K562 (cell line): ENCODE data around the gene ZFYVE21. TPM values are rescaled to one million over a fixed set of nuclear protein-coding genes. Genes with fewer than 3 reads are reported as not detected.

Source experiments
- ATAC-seq: fragments of 200-7000 bp; cut with Tn5 transposase; 3 replicates; pipeline ENCODE4 v1.9.1; 2020; ENCODE audit warnings: moderate library complexity
- BruUV-seq: library from RNA; stranded (reverse); fragments of 400-500 nt; replicated peaks from 2 replicates; lab custom pipeline; 2021; lab: Mats Ljungman, UMichigan
- CTCF ChIA-PET: fragments of 300-600 bp; formaldehyde crosslinking; extraction: SDS; loops from one replicate; lab custom pipeline; 2021; ENCODE audit warnings: low intra/inter-chr PET ratio; lab: Yijun Ruan, JAX
- POLR2A ChIA-PET: fragments of 300-600, 350-650 bp; sonication (Branson Sonifier 250); formaldehyde crosslinking; extraction: SDS; loops from one replicate; lab custom pipeline; 2021; ENCODE audit warnings: antibody characterized with exemption, inconsistent platforms; lab: Yijun Ruan, JAX
- DNase-seq, 4 experiments: peaks; one replicate each; pipeline versions ENCODE4 v3.0.0 to v3.0.0-alpha.2; 2011 to 2018; ENCODE audit warnings: low spot score in 3 of 4, mixed read lengths in 3 of 4; ENCODE audit errors: extremely low read depth in 1 of 4
- FAIRE-seq: peaks from 2 replicates; lab custom pipeline; 2011; peaks lifted over from hg19 to GRCh38; lab: Jason Lieb, UNC
- H2AFZ ChIP-seq: 2 replicates; pipeline ENCODE4 v1.6.0; 2011; ENCODE audit warnings: low read depth, low read length, control low read depth, inconsistent platforms
- H3K27ac ChIP-seq: fragments of 200-600 bp; 3 replicates; pipeline ENCODE4 v1.8.0; 2011; ENCODE audit warnings: low read depth, mild to moderate bottlenecking, control low read depth, inconsistent platforms, low read length, moderate library complexity, mixed read lengths; ENCODE audit errors: extremely low read depth
- H3K27me3 ChIP-seq, 2 experiments: fragments of 300-600 bp in 1 of 2; 2 replicates in 1 of 2; 3 replicates in 1 of 2; pipeline versions ENCODE4 v1.6.0 to v1.8.0; 2011; ENCODE audit warnings: inconsistent platforms in 2 of 2, low read length in 2 of 2, mild to moderate bottlenecking in 1 of 2, mixed read lengths in 1 of 2, moderate library complexity in 1 of 2; ENCODE audit not compliant: control insufficient read depth in 2 of 2, insufficient read depth in 2 of 2
- H3K36me3 ChIP-seq: fragments of 300-600 bp; 3 replicates; pipeline ENCODE4 v1.8.0; 2011; ENCODE audit warnings: mild to moderate bottlenecking, low read length, inconsistent platforms; ENCODE audit not compliant: control insufficient read depth, insufficient read depth
- H3K4me1 ChIP-seq, 2 experiments: fragments of 200-600 bp in 1 of 2; replicated peaks in 1 of 2; 2 replicates in 1 of 2; 3 replicates in 1 of 2; pipeline versions ENCODE4 v1.5.1 to v1.8.0; 2011; ENCODE audit warnings: inconsistent platforms in 2 of 2, low read length in 2 of 2, mild to moderate bottlenecking in 1 of 2, mixed read lengths in 1 of 2, moderate library complexity in 1 of 2; ENCODE audit not compliant: control insufficient read depth in 2 of 2, insufficient read depth in 2 of 2
- H3K4me2 ChIP-seq: 2 replicates; pipeline ENCODE4 v1.6.1; 2011; ENCODE audit warnings: low read length, control low read depth, inconsistent platforms, mixed read lengths; ENCODE audit not compliant: insufficient read depth
- H3K4me3 ChIP-seq: fragments of 200-600 bp; sonication (generic), shearing (Covaris generic); 2 replicates; pipeline ENCODE4 v1.5.1; 2016; ENCODE audit warnings: control low read depth, inconsistent platforms
- H3K79me2 ChIP-seq: fragments of 200-600 bp; 3 replicates; pipeline ENCODE4 v1.8.0; 2011; ENCODE audit warnings: low read length, inconsistent platforms; ENCODE audit not compliant: control insufficient read depth, insufficient read depth
- H3K9ac ChIP-seq, 2 experiments: 2 replicates each; pipeline versions ENCODE4 v1.6.0 to v1.6.1; 2011; ENCODE audit warnings: low read depth in 2 of 2, low read length in 2 of 2, control low read depth in 1 of 2, inconsistent platforms in 1 of 2, mild to moderate bottlenecking in 1 of 2, mixed read lengths in 1 of 2; ENCODE audit not compliant: insufficient read depth in 1 of 2
- H3K9me1 ChIP-seq: one replicate; pipeline ENCODE4 v1.6.0; 2011; ENCODE audit warnings: inconsistent platforms, mild to moderate bottlenecking, low read length, moderate library complexity; ENCODE audit not compliant: control insufficient read depth, insufficient read depth
- H3K9me3 ChIP-seq: replicated peaks from 2 replicates; pipeline ENCODE4 v1.5.1; 2011; ENCODE audit warnings: low read depth, low read length, inconsistent platforms; ENCODE audit not compliant: control insufficient read depth, insufficient read depth
- H4K20me1 ChIP-seq: replicated peaks from 2 replicates; pipeline ENCODE4 v1.6.1; 2011; ENCODE audit warnings: low read length, inconsistent platforms, mixed read lengths; ENCODE audit not compliant: control insufficient read depth, insufficient read depth
- BRD4 ChIP-seq: fragments of 200-600 bp; sonication (generic); IDR thresholded peaks from 2 replicates; pipeline ENCODE4 v1.6.1; 2017; ENCODE audit warnings: inconsistent platforms
- CTCF ChIP-seq, 3 experiments: IDR thresholded peaks in 2 of 3; conservative IDR thresholded peaks in 1 of 3; 2 replicates each; pipeline ENCODE4 v1.5.1; 2011 to 2012; ENCODE audit warnings: low read length in 3 of 3, mild to moderate bottlenecking in 3 of 3, control low read depth in 2 of 3, improper control_type of control experiment in 1 of 3, inconsistent platforms in 1 of 3, low read depth in 1 of 3, mixed read lengths in 1 of 3, moderate library complexity in 1 of 3; ENCODE audit not compliant: insufficient read depth in 2 of 3
- E2F6 ChIP-seq, 2 experiments: IDR thresholded peaks; 2 replicates each; pipeline ENCODE4 v1.6.1; 2011; ENCODE audit warnings: borderline replicate concordance in 1 of 2, control low read depth in 1 of 2, low read depth in 1 of 2, low read length in 1 of 2, mild to moderate bottlenecking in 1 of 2, mixed read lengths in 1 of 2, moderate library complexity in 1 of 2; ENCODE audit not compliant: insufficient read depth in 1 of 2, insufficient read length in 1 of 2, poor library complexity in 1 of 2, severe bottlenecking in 1 of 2; ENCODE audit errors: extremely low read depth in 1 of 2
- FOXM1 ChIP-seq, 2 experiments: fragments of 450-650 bp in 1 of 2; sonication (generic) in 1 of 2; formaldehyde crosslinking in 1 of 2; IDR thresholded peaks; 2 replicates each; pipeline versions ENCODE4 v1.6.1 to v1.9.0; 2017 to 2022; ENCODE audit warnings: low read depth in 2 of 2, mild to moderate bottlenecking in 2 of 2, missing genetic modification reagents in 1 of 2, moderate library complexity in 1 of 2
- MAX ChIP-seq: sonication (generic); formaldehyde crosslinking; IDR thresholded peaks from 2 replicates; pipeline ENCODE4 v1.9.0; 2022; ENCODE audit warnings: mild to moderate bottlenecking, missing genetic modification reagents
- MNT ChIP-seq, 2 experiments: fragments of 450-650 bp; conservative IDR thresholded peaks; 2 replicates each; pipeline ENCODE4 v1.6.1; 2017; ENCODE audit warnings: mild to moderate bottlenecking in 2 of 2, moderate library complexity in 2 of 2
- PCBP2 ChIP-seq: fragments of 200-400 bp; formaldehyde crosslinking; IDR thresholded peaks from 2 replicates; pipeline ENCODE4 v1.6.1; 2018; ENCODE audit warnings: low read length, low read depth, mild to moderate bottlenecking, moderate library complexity; ENCODE audit not compliant: poor library complexity, severe bottlenecking
- SRSF3 ChIP-seq: fragments of 200-400 bp; formaldehyde crosslinking; IDR thresholded peaks from 2 replicates; pipeline ENCODE4 v1.6.1; 2016; ENCODE audit warnings: mild to moderate bottlenecking, low read length, moderate library complexity; ENCODE audit not compliant: insufficient read depth
- TFAM ChIP-seq: fragments of 250-450 bp; sonication (Bioruptor Pico); conservative IDR thresholded peaks from 2 replicates; pipeline ENCODE4 v1.5.0; 2021; ENCODE audit warnings: mild to moderate bottlenecking, moderate library complexity
- ZBTB5 ChIP-seq: fragments of 450-650 bp; IDR thresholded peaks from 2 replicates; pipeline ENCODE4 v1.6.1; 2017; ENCODE audit warnings: antibody characterized with exemption
- ZFP36 ChIP-seq: fragments of 150-350 bp; IDR thresholded peaks from 2 replicates; pipeline ENCODE4 v1.6.1; 2018; ENCODE audit warnings: low read length, low read depth; ENCODE audit not compliant: partially characterized antibody
- ZNF436 ChIP-seq: fragments of 250-450, 450-650 bp; sonication (Bioruptor Pico); formaldehyde crosslinking; IDR thresholded peaks from 2 replicates; pipeline ENCODE4 v1.7.0; 2020; ENCODE audit warnings: mild to moderate bottlenecking
- WGBS: fragments of 100-300 bp; shearing (Covaris generic); methylation state at CpG from one replicate; pipeline ENCODE4 v1.1.6; 2016; ENCODE audit warnings: low coverage, mixed read lengths; ENCODE audit not compliant: insufficient coverage; ENCODE audit errors: missing lambda C conversion rate; 5-methylcytosine and 5-hydroxymethylcytosine counted together
- in situ Hi-C: fragments of 300-500 bp; cut with MboI; formaldehyde crosslinking; loops from 4 replicates; pipeline ENCODE4 v1.15.0; 2018; ENCODE audit warnings: inconsistent platforms, mixed read lengths
- intact Hi-C: fragments of 100-400 bp; cut with micrococcal nuclease; formaldehyde crosslinking; loops from 2 replicates; pipeline ENCODE4 v1.14.2; 2022
- polyA plus RNA-seq, 8 experiments: library from polyadenylated mRNA; depleted of rRNA in 4 of 8; stranded (reverse) in 5 of 8; unstranded in 3 of 8; fragments of >200 nt; fragmentation: Nextera tagmentation in 2 of 8; fragmentation: Illumina TruSeq in 1 of 8; extraction: Ambion mirVana in 2 of 8; extraction: Trizol in 1 of 8; gene quantifications; 2 replicates each; pipeline versions ENCODE4 v1.2.1 to v1.2.3, GENCODE V29; 2011 to 2014; ENCODE audit warnings: inconsistent platforms in 1 of 8, missing spikeins in 1 of 8
- total RNA-seq, 7 experiments: library from RNA; depleted of rRNA in 6 of 7; stranded (reverse); fragments of >200 nt in 6 of 7; fragmentation: Illumina TruSeq in 2 of 7; extraction: Trizol in 2 of 7; gene quantifications; 2 replicates each; pipeline versions ENCODE4 v1.2.1 to v1.2.3, GENCODE V29; 2011 to 2021; ENCODE audit warnings: low replicate concordance in 1 of 7

The ZFYVE21 gene
- total and polyA plus RNA-seq, 9 of the 15 experiments (the other 6 are each of a cell fraction or from before 2014, with no cell fraction given): 0.90 to 23.1 (median 15.6) TPM

- no peak for TF ChIP-seq SRSF3
- no peak for TF ChIP-seq BRD4
- no peak for TF ChIP-seq TFAM
Observed at GRCh38 chr14:103745424-103745823, 29.8 kb downstream of the ZFYVE21 start (continued).

- no peaks in the 10 kb centered on the region for H3K9me1 ChIP-seq
- in situ Hi-C loops: no loop called here
- H3K27ac ChIP-seq: no peak overlapping the region
- H3K4me2 ChIP-seq: no peak overlapping the region
- ATAC-seq (peak; percentile 78), DNase-seq (peak in 2 of 4 experiments; percentile 27 to 31), FAIRE-seq (no peak)
- H3K9me3 ChIP-seq: no peaks in the 10 kb centered on the region
- no TSS peak for BruUV-seq
- peak overlapping the region in 1 of 2 experiments; percentile 76; a peak in 2 of 4 replicates for H3K9ac ChIP-seq
- no peaks in the 10 kb centered on the region for H3K36me3 ChIP-seq
- H2AFZ ChIP-seq: peak overlapping the region; percentile 51; the same call in 1 of the 2 replicates
- H3K4me3 ChIP-seq: no peak overlapping the region
- ChIA-PET POLR2A (interaction anchor here (1.0 kb wide), 1 partner anchor 12 kb away, joined by 3 read pairs; no protein-coding TSS in a partner anchor), CTCF (no interaction called here)
- peaks cover 2 to 11% of the 10 kb centered on the region in 2 experiments; a peak in 3 of 5 replicates for H3K27me3 ChIP-seq
- 11% methylated on average over 9 of the region's 10 CpGs for WGBS
- intact Hi-C loops: no loop called here
- H4K20me1 ChIP-seq: no peaks in the 10 kb centered on the region
- peaks cover 0 to 3% of the 10 kb centered on the region in 2 experiments; a peak in 3 of 5 replicates for H3K4me1 ChIP-seq
- no peaks in the 10 kb centered on the region for H3K79me2 ChIP-seq
- TF ChIP-seq CTCF (IDR thresholded peaks at IDR 0.05 in 2 of 3, conservative IDR thresholded peaks at IDR 0.05 in 1 of 3; ENCODE audit: insufficient read depth in 2 of 3, low read depth in 1 of 3, low read length in 3 of 3) (peak in 1 of 3 experiments; percentile 10; a peak in 1 of 6 replicates), ZNF436 (CRISPR knock-in tag) (no peak), E2F6 (IDR thresholded peaks at IDR 0.05; ENCODE audit: borderline replicate concordance in 1 of 2, extremely low read depth in 1 of 2, insufficient read depth in 1 of 2, insufficient read length in 1 of 2, low read depth in 1 of 2, low read length in 1 of 2, poor library complexity in 1 of 2, severe bottlenecking in 1 of 2) (peak in 1 of 2 experiments; percentile 52), ZBTB5 (no peak), PCBP2 (no peak), MAX (peak; percentile 59), ZFP36 (peak; percentile 57), MNT (conservative IDR thresholded peaks at IDR 0.05) (0 out of 4 replicates have a peak, but pooled peaks of 1 of the 2 experiments have one; percentile 38), FOXM1 (IDR thresholded peaks at IDR 0.05; ENCODE audit: low read depth) (no peak), FOXM1 (CRISPR knock-in tag; IDR thresholded peaks at IDR 0.05; ENCODE audit: low read depth) (no peak)
Observed at GRCh38 chr14:103746701-103747100, 31.1 kb downstream of the ZFYVE21 start.
